Fibroblast of skin of back (primary cell): ENCODE results near the gene LIF.
"Not testable (repeated sequence)": the region's sequence is repeated elsewhere in the genome, so short reads cannot be mapped to it uniquely, and the experiment has no call there.

Experiments
- DNase-seq: peaks from one replicate; pipeline ENCODE4 v3.0.0-alpha.2; 2013

LIF gene

GRCh38 chr22:30241576-30242371 is 4.8 kb downstream of the LIF start:
- no peak for DNase-seq

GRCh38 chr22:30240541-30241417 is 5.8 kb downstream of the LIF start:
- peak; percentile 84 for DNase-seq

- DNase-seq, result no peak
Observed at GRCh38 chr22:30239488-30240405, 6.8 kb downstream of the LIF start.

- peak; percentile 70 for DNase-seq
Observed at GRCh38 chr22:30238661-30239487, 7.7 kb downstream of the LIF start.

GRCh38 chr22:30238136-30238535 is 8.4 kb downstream of the LIF start:
- DNase-seq, result no peak

GRCh38 chr22:30236875-30237274 is 9.7 kb downstream of the LIF start:
- no peak for DNase-seq

- peak; percentile 97 for DNase-seq
Observed at GRCh38 chr22:30235687-30236170, 10.8 kb downstream of the LIF start.

- peak; percentile 69 for DNase-seq
Observed at GRCh38 chr22:30234786-30235470, 11.6 kb downstream of the LIF start.

GRCh38 chr22:30234325-30234724 is 12.2 kb downstream of the LIF start:
- DNase-seq, result not testable (repeated sequence)

- DNase-seq, result no peak
Observed at GRCh38 chr22:30233582-30233981, 13.0 kb downstream of the LIF start.

GRCh38 chr22:30232716-30233218 is 13.8 kb downstream of the LIF start:
- DNase-seq, result no peak

GRCh38 chr22:30230787-30231461 is 15.6 kb downstream of the LIF start:
- no peak for DNase-seq

- no peak for DNase-seq
Observed at GRCh38 chr22:30230330-30230729, 16.2 kb downstream of the LIF start.

GRCh38 chr22:30228509-30229359 is 17.8 kb downstream of the LIF start:
- peak; percentile 62 for DNase-seq

- DNase-seq, result no peak
Observed at GRCh38 chr22:30227438-30228228, 18.9 kb downstream of the LIF start.

- DNase-seq, result peak; percentile 58
Observed at GRCh38 chr22:30226192-30226832, 20.2 kb downstream of the LIF start.

- no peak for DNase-seq
Observed at GRCh38 chr22:30225220-30225927, 21.2 kb downstream of the LIF start.
